ENCODE data around the gene YTHDF1.

DNA sequence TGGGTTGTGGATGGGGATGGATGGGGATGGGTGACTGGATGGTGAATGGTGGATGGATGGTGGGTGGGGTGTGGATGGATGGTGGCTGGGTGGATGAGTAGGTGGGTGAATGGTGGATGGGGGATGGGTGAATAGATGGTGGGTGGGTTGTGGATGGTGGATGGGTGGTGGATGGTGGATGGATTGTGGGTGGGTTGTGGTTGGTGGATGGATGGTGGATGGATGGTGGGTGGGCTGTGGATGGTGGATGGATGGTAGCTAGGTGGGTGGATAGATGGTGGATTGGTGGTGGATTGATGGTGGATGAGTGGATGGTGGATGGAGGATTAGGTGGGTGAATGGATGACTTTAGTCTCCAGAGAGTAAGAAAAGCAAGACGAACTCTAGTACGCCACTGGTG is 57.6 kb downstream of the YTHDF1 start:
- no peak for TF ChIP-seq EZH2 (IDR thresholded peaks at IDR 0.05; ENCODE audit: low read depth)
- TF ChIP-seq CTCF (conservative IDR thresholded peaks at IDR 0.05) = no peak
